HG03571 (cell line): ENCODE results near the gene LTB.

ENCODE experiments used
- ATAC-seq: cut with Tn5 transposase; IDR thresholded peaks from one replicate; pipeline ENCODE4 v1.9.1; 2021; ENCODE audit not compliant: unreplicated experiment

The LTB gene

DNA sequence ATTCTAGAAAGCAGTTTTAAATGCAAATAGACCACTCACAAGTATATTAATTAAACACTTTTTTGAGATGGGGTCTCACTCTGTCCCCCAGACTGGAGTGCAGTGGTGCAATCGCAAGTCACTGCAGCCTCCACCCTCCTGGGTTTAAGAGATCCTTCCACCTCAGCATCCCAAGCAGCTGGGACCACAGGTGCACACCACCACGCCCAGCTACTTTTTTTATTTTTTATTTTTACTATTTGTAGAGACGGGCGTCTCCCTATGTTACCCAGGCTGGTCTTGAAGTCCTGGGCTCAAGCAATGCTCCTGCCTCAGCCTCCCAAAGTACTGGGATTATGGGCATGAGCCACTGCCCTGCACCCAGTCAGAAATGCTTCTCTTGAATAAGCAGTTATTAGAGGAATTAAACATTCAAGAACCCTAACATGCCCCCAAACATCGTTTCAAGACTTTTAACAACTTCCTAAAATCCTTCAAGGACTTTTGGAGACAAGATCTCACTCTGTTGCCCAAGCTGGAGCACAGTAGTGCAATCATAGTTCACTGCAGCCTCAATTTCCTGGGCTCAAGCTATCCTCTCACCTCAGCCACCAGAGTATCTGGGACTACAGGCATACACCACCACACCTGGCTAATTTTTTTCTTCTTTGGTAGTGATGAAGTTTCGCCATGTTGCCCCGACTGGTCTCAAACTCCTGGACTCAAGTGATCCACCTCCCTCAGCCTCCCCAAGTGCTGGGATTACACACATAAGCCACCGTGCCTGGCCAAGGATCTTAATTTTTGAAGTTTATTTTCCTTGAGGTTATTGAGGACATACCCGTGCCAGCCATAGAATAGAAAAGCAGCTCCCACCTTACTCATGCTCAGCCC, 50.2 kb downstream of the LTB start:
- ATAC-seq = no peak

DNA sequence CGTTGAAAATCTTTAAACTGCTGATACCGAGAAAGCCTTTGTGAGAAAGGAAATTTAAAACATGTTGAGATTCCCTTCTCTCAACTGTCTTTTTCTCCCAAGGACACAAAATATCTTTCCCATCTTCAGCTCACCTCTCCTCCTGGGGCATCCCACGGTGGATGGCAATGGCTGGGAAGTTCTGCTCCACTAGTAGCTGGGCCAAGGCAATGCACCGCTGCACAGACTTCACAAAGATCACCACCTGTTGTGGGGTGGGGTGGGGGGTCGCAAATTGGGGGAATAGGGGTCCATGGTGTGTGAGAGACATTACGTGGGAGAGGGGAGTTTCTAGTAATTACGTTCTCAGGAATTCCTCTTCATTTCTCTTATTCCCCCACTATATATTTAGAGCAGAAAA, 51.1 kb downstream of the LTB start:
- ATAC-seq = no peak

DNA sequence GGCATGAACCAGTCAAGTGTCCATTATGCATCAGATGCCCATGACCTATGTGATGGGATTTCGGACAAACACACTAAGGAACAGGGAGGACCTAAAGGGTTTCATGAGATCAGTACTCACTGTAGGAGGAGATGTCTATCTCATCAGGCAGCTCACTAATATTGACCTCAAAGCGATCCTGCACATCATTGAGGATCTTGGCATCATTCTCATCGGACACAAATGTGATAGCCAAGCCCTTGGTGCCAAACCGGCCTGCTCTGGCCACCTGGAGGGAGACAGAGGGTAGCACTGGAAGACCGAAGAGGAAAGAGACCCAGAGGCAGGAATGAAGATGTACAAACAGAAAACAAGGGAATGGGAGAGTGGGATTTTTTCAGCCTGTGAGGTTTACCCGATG, 51.6 kb downstream of the LTB start:
- ATAC-seq = no peak
